Breast epithelium (tissue), 3 donors: Measurements from ENCODE around the gene SMARCAL1.

Experiments
- CTCF ChIP-seq, 3 donors: fragments of 450-650 bp; IDR thresholded peaks; one replicate each; pipeline ENCODE4 v1.5.1; 2016 to 2017; ENCODE audit warnings: antibody characterized with exemption in 3 of 3, mild to moderate bottlenecking in 3 of 3, moderate library complexity in 3 of 3
- POLR2A ChIP-seq: fragments of 450-650 bp; IDR thresholded peaks from one replicate; pipeline ENCODE4 v1.6.1; 2016; ENCODE audit warnings: antibody characterized with exemption, mild to moderate bottlenecking, moderate library complexity

DNA sequence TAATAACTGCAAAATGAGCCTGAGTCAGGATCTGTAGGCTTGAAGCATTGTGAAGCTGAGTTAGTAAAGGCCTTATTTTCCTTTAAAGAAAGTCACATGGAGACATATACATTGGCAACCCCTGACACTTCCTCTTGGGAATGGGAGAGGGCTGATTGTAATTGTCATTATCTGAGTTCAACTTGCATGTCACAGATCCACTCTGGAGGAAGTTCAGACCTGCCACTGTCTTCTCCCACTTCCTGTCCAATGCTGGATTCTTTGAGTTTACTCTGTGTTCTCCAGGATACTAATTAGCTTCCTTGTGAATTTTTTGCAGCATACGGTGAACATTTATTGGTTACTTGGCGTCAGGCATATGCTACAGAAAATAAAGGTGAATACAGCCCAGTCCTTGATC lies 34.1 kb downstream of the SMARCAL1 start:
- TF ChIP-seq POLR2A (no peak), CTCF (IDR thresholded peaks at IDR 0.05) (no peak)
